Hepatocyte (in vitro differentiated cells): ENCODE measurements around the gene REPS2. TPM values are rescaled to one million over a fixed set of nuclear protein-coding genes. Genes with fewer than 3 reads are reported as not detected.

Experiments used
- DNase-seq: peaks from one replicate; pipeline ENCODE4 v3.0.0-alpha.2; 2016; ENCODE audit warnings: low spot score
- H2AFZ ChIP-seq: fragments of 200-600 bp; sonication (generic); 2 replicates; pipeline ENCODE4 v1.6.0; 2016; ENCODE audit warnings: antibody characterized with exemption, mild to moderate bottlenecking
- H3K27ac ChIP-seq: fragments of 200-600 bp; sonication (generic); 2 replicates; pipeline ENCODE4 v1.5.1; 2016; ENCODE audit warnings: mild to moderate bottlenecking
- H3K27me3 ChIP-seq: fragments of 200-600 bp; sonication (generic); 2 replicates; pipeline ENCODE4 v1.6.1; 2016
- H3K36me3 ChIP-seq: fragments of 200-600 bp; sonication (generic); replicated peaks from 2 replicates; pipeline ENCODE4 v1.5.1; 2016; ENCODE audit warnings: low read depth; ENCODE audit not compliant: insufficient read depth
- H3K4me1 ChIP-seq: fragments of 200-600 bp; sonication (generic); 2 replicates; pipeline ENCODE4 v1.5.1; 2016; ENCODE audit warnings: mild to moderate bottlenecking, moderate library complexity; ENCODE audit not compliant: insufficient read depth
- H3K4me2 ChIP-seq: fragments of 200-600 bp; sonication (generic); 2 replicates; pipeline ENCODE4 v1.6.0; 2016
- H3K4me3 ChIP-seq: fragments of 200-600 bp; sonication (generic); 2 replicates; pipeline ENCODE4 v1.5.1; 2016; ENCODE audit warnings: mild to moderate bottlenecking
- H3K79me2 ChIP-seq: fragments of 200-600 bp; sonication (generic); 2 replicates; pipeline ENCODE4 v1.6.0; 2017; ENCODE audit warnings: mild to moderate bottlenecking
- H3K9me2 ChIP-seq: fragments of 200-600 bp; sonication (generic); replicated peaks from 2 replicates; pipeline ENCODE4 v1.6.0; 2017; ENCODE audit warnings: mild to moderate bottlenecking; ENCODE audit not compliant: insufficient read depth
- H3K9me3 ChIP-seq: fragments of 200-600 bp; sonication (generic); 2 replicates; pipeline ENCODE4 v1.5.1; 2016; ENCODE audit warnings: low read depth, mild to moderate bottlenecking
- H4K20me1 ChIP-seq: fragments of 200-600 bp; sonication (generic); 2 replicates; pipeline ENCODE4 v1.6.0; 2016; ENCODE audit warnings: mild to moderate bottlenecking; ENCODE audit not compliant: insufficient read depth, poor library complexity, severe bottlenecking
- CTCF ChIP-seq: fragments of 200-600 bp; sonication (generic); IDR thresholded peaks from 2 replicates; pipeline ENCODE4 v1.5.1; 2016; ENCODE audit warnings: antibody characterized with exemption, mild to moderate bottlenecking; ENCODE audit not compliant: poor library complexity
- EZH2 ChIP-seq: fragments of 200-600 bp; sonication (generic); IDR thresholded peaks from 2 replicates; pipeline ENCODE4 v1.6.1; 2016; ENCODE audit warnings: antibody characterized with exemption, mild to moderate bottlenecking, borderline replicate concordance
- EZH2phosphoT487 ChIP-seq: fragments of 200-600 bp; sonication (generic); IDR thresholded peaks from one replicate; pipeline ENCODE4 v1.6.1; 2018; ENCODE audit warnings: antibody characterized with exemption, mild to moderate bottlenecking, low read depth, moderate library complexity; ENCODE audit not compliant: unreplicated experiment, severe bottlenecking
- WGBS: methylation state at CpG from one replicate; pipeline ENCODE4 v1.1.6; 2016; ENCODE audit warnings: low lambda C conversion rate; ENCODE audit errors: missing lambda C conversion rate; 5-methylcytosine and 5-hydroxymethylcytosine counted together
- polyA plus RNA-seq: library from polyadenylated mRNA; unstranded; fragments of >200 nt; fragmentation: Nextera tagmentation; extraction: Ambion mirVana; gene quantifications from 2 replicates; pipeline ENCODE4 v1.2.1, GENCODE V29; 2016
- total RNA-seq: library from RNA; depleted of rRNA; stranded (reverse); fragments of >200 nt; gene quantifications from 2 replicates; pipeline ENCODE4 v1.2.3, GENCODE V29; 2014

The REPS2 gene
- total and polyA plus RNA-seq, 2 experiments from 2014 or later, result 3.4 to 5.0 TPM

GRCh38 chrX:16910376-16910775 is 36.1 kb upstream of the REPS2 start:
- no peaks in the 10 kb centered on the region for H4K20me1 ChIP-seq
- no peak for DNase-seq
- H3K4me2 ChIP-seq, result no peak overlapping the region
- H3K9me3 ChIP-seq, result no peaks in the 10 kb centered on the region
- no peaks in the 10 kb centered on the region for H3K9me2 ChIP-seq
- no peaks in the 10 kb centered on the region for H3K4me1 ChIP-seq
- no peaks in the 10 kb centered on the region for H3K79me2 ChIP-seq
- no peak overlapping the region for H3K4me3 ChIP-seq
- no peak overlapping the region for H3K27ac ChIP-seq
- no peak overlapping the region for H2AFZ ChIP-seq
- WGBS, result 46% methylated on average over 1 of the region's 1 CpG
- H3K36me3 ChIP-seq, result no peaks in the 10 kb centered on the region
- TF ChIP-seq EZH2phosphoT487 (no peak), EZH2 (no peak), CTCF (no peak)
- no peaks in the 10 kb centered on the region for H3K27me3 ChIP-seq

- H3K27ac ChIP-seq, result no peak overlapping the region
- no peak overlapping the region for H3K4me3 ChIP-seq
- 79% methylated on average over 3 of the region's 3 CpGs for WGBS
- TF ChIP-seq EZH2 (no peak), CTCF (no peak), EZH2phosphoT487 (no peak)
- H3K9me3 ChIP-seq, result no peaks in the 10 kb centered on the region
- H3K4me2 ChIP-seq, result no peak overlapping the region
- no peaks in the 10 kb centered on the region for H3K36me3 ChIP-seq
- no peaks in the 10 kb centered on the region for H3K79me2 ChIP-seq
- no peaks in the 10 kb centered on the region for H4K20me1 ChIP-seq
- DNase-seq, result no peak
- H3K4me1 ChIP-seq, result no peaks in the 10 kb centered on the region
- no peak overlapping the region for H2AFZ ChIP-seq
- H3K27me3 ChIP-seq, result no peaks in the 10 kb centered on the region
- no peaks in the 10 kb centered on the region for H3K9me2 ChIP-seq
Observed at GRCh38 chrX:16914058-16914457, 32.4 kb upstream of the REPS2 start.

- WGBS, result 84% methylated on average over 3 of the region's 5 CpGs
- H3K27me3 ChIP-seq, result no peaks in the 10 kb centered on the region
Observed at GRCh38 chrX:16916561-16916960, 29.9 kb upstream of the REPS2 start.

More at GRCh38 chrX:16916561-16916960, 29.9 kb upstream of the REPS2 start:
- no peaks in the 10 kb centered on the region for H3K9me2 ChIP-seq
- no peak overlapping the region for H3K4me2 ChIP-seq
- H3K4me3 ChIP-seq, result no peak overlapping the region
- no peaks in the 10 kb centered on the region for H3K9me3 ChIP-seq
- no peaks in the 10 kb centered on the region for H4K20me1 ChIP-seq
- H3K79me2 ChIP-seq, result no peaks in the 10 kb centered on the region
- no peak for DNase-seq
- TF ChIP-seq CTCF (no peak), EZH2phosphoT487 (no peak), EZH2 (no peak)
- H3K36me3 ChIP-seq, result no peaks in the 10 kb centered on the region
- no peak overlapping the region for H2AFZ ChIP-seq
- no peaks in the 10 kb centered on the region for H3K4me1 ChIP-seq
- H3K27ac ChIP-seq, result no peak overlapping the region
